ENCODE measurements around the gene MIR17HG.

- TF ChIP-seq POLR2AphosphoS5 (IDR thresholded peaks at IDR 0.05) (no peak), CTCF (IDR thresholded peaks at IDR 0.05) (no peak)
Observed at GRCh38 chr13:91323349-91323748, 24.1 kb upstream of the MIR17HG start.

All from breast epithelium (tissue), 3 donors.